HG02970 (cell line): Measurements from ENCODE around the gene SLMAP.
"Not testable (repeated sequence)": the region's sequence is repeated elsewhere in the genome, so short reads cannot be mapped to it uniquely, and the experiment has no call there.

Experiments
- ATAC-seq: cut with Tn5 transposase; IDR thresholded peaks from one replicate; pipeline ENCODE4 v1.9.1; 2021; ENCODE audit warnings: mild to moderate bottlenecking, moderate library complexity, moderate number of reproducible peaks; ENCODE audit not compliant: unreplicated experiment, low FRiP score

SLMAP gene

GRCh38 chr3:57825116-57825515 lies 69.0 kb downstream of the SLMAP start:
- no peak for ATAC-seq

GRCh38 chr3:57826245-57826951 lies 70.3 kb downstream of the SLMAP start:
- ATAC-seq = no peak

GRCh38 chr3:57826952-57827723 lies 71.0 kb downstream of the SLMAP start:
- ATAC-seq = no peak

GRCh38 chr3:57827757-57828156 lies 71.6 kb downstream of the SLMAP start:
- ATAC-seq = no peak

- no peak for ATAC-seq
Observed at GRCh38 chr3:57832486-57832885, 76.4 kb downstream of the SLMAP start.

- no peak for ATAC-seq
Observed at GRCh38 chr3:57832900-57833313, 76.8 kb downstream of the SLMAP start.

- ATAC-seq = no peak
Observed at GRCh38 chr3:57833763-57834162, 77.7 kb downstream of the SLMAP start.

GRCh38 chr3:57837686-57838085 lies 81.6 kb downstream of the SLMAP start:
- no peak for ATAC-seq

- no peak for ATAC-seq
Observed at GRCh38 chr3:57838627-57839026, 82.5 kb downstream of the SLMAP start.

- ATAC-seq = no peak
Observed at GRCh38 chr3:57840473-57840872, 84.4 kb downstream of the SLMAP start.

GRCh38 chr3:57841818-57842217 lies 85.7 kb downstream of the SLMAP start:
- no peak for ATAC-seq

GRCh38 chr3:57848177-57848738 lies 92.1 kb downstream of the SLMAP start:
- ATAC-seq = no peak

- no peak for ATAC-seq
Observed at GRCh38 chr3:57851304-57851703, 95.2 kb downstream of the SLMAP start.

- ATAC-seq = no peak
Observed at GRCh38 chr3:57852896-57853295, 96.8 kb downstream of the SLMAP start.

GRCh38 chr3:57855281-57855680 lies 99.2 kb downstream of the SLMAP start:
- no peak for ATAC-seq

GRCh38 chr3:57855943-57856342 lies 99.8 kb downstream of the SLMAP start:
- no peak for ATAC-seq

GRCh38 chr3:57856675-57857074 lies 100.6 kb downstream of the SLMAP start:
- ATAC-seq = no peak

- no peak for ATAC-seq
Observed at GRCh38 chr3:57862894-57863293, 106.8 kb downstream of the SLMAP start.

- no peak for ATAC-seq
Observed at GRCh38 chr3:57863380-57863779, 107.3 kb downstream of the SLMAP start.

GRCh38 chr3:57864853-57865252 lies 108.7 kb downstream of the SLMAP start:
- no peak for ATAC-seq

- ATAC-seq = not testable (repeated sequence)
Observed at GRCh38 chr3:57869110-57869509, 113.0 kb downstream of the SLMAP start.

GRCh38 chr3:57872606-57873005 lies 116.5 kb downstream of the SLMAP start:
- no peak for ATAC-seq
